CD1c-positive myeloid dendritic cell (primary cell): Measurements from ENCODE around the gene ABHD16A.
A peak's percentile ranks its signal among the peaks of the same experiment; 100 is the strongest.

Experiments
- DNase-seq: peaks from one replicate; pipeline ENCODE4 v3.0.0-alpha.2; 2016; ENCODE audit errors: extremely low spot score

Gene ABHD16A

DNA sequence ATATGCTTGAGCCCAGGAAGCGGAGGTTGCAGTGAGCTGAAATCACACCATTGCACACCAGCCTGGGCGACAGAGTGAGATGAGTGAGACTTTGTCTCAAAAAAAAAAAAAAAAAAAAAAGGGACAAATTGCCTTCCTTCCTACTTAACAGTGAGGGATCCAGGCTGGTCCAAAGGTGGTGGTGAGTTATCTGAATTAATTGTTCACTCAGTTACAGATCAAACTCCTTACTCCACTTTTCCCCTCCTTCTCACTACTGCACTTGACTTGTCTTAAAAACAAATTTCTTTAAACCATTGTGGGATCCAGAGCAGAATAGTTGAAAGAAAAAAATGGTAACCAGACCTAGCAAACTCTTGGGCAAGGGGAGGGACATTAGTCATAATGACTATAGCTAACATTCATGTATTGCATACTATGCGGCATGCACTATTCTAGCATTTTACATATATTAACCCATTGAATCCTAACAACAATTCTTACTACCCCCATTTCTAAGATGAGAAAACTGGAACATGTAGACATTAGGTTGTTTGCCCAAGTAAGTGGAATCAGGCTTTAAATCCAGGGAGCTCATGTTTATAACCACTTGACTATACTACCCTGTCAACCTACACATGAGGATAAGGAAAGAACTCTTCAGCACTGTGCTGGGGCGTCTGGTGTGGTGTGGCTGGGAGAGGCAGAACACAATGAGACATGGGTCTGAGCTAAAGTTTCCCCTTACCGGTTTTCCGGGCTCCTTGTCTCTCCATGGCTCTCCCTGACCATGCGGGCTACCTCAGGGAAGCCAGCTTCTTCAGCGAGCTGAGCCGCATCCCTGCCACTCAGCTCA lies 39.8 kb downstream of the ABHD16A start:
- DNase-seq = no peak

DNA sequence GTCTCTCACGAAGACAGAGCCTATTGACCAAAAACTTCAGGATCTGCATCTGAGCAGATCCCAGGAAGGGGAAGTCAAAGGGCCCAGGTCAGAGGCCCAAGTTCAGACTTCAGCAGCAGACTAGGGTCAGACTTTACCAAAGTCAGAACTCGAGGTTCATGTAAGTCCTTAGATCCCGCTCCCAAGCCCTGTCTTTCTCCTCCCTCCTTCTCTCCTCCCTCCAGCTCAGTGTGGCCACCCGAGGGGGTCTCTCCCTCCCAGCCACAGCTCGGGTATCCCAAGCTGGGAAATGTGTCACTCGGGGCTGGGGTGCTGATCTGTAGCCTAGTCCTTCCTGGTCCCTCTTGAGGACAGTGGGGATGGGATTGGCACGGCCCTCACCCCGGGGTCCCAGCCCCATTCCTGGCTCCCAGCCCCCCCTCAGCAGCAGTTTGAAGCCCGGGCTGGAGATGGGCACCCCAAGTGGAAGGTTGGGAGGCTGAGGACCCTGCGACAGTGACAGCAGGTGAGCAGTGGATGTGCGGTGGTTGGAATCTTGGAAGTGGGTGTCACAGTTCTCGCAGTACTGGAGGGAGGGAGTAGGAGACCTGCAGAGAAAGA lies 40.9 kb downstream of the ABHD16A start:
- DNase-seq = peak; percentile 61

DNA sequence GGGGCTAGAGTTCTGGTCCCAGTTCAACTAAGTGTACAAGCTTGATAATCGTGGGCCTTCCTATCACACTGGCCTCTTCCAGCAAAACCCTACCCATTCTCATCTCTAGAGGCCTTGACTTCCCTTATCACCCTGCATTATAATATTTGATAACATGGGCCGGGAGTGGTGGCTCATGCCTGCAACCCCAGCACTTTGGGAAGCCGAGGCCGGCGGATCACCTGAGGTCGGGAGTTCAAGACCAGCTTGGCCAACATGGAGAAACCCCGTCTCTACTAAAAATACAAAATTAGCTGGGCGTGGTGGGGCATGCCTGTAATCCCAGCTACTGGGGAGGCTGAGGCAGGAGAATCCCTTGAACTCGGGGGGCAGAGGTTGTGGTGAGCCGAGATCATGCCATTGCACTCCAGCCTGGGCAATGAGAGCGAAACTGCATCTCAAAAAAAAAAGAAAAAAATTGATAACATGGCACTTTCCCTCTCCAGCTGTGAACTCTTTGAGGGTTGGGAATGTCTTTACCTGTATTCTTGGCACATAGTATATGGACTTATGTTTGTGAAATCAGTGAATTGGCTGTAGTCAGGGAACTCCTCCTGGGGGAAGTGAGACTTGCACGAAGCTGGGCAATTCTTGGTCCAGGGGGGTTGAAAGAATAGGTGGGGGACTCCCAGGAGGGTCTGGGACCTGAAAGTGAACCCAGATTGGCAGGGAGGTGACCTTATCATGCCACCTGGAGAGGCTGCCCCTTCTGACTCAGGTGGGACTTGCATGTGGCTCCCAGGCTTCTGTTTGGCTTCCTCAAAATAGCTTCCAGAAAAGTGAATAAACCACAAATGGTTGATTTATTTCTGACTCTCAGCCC lies 41.6 kb downstream of the ABHD16A start:
- DNase-seq = no peak

DNA sequence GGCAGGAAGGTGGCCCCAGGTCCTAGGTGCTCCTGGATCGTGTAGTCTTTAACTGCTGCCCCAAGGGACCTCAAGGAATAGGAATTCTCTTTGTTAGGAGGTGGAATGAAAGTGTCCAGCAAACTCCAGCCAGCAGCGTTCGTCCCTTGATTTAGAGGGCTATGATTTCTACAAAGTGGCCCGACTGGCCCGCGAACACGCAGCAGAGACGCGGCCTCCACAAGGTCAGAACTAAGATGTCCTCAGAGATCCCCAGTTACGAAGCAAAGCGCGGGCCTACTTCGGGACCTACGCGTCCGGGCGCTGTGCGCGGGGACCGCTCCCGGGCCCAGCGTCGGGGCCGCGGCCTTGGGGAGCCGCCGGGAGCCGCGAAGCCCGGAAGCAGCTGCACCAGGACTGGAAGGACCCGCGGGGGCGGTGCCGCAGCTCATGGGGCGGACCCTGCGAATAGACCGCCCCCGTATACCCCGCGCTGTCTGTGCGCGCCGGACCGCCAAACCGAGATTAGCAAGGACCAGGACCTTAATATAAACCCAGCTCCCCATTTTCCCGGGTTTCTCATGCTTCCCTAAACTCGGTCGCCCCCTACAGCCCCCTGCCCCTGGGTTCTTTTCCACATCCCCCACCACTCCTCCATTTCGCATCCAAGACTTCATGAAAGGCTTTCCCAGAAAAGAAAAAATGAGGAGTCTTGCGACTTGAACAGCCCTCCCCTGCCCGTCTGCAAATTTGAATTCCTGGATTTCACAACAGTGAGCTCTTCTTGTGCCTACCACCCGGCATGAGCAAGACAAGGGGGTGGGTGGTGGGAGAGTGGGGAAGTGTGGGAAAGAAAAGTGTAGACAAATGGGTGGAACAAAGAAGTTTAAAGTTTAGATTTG lies 42.5 kb downstream of the ABHD16A start, which contains the start of gene C6orf47:
Gene C6orf47, minus strand, starts transcription at position 398 of the 881 bp plus-strand sequence. CDS start 831 bp downstream, outside the sequence.
- DNase-seq = peak; percentile 79

DNA sequence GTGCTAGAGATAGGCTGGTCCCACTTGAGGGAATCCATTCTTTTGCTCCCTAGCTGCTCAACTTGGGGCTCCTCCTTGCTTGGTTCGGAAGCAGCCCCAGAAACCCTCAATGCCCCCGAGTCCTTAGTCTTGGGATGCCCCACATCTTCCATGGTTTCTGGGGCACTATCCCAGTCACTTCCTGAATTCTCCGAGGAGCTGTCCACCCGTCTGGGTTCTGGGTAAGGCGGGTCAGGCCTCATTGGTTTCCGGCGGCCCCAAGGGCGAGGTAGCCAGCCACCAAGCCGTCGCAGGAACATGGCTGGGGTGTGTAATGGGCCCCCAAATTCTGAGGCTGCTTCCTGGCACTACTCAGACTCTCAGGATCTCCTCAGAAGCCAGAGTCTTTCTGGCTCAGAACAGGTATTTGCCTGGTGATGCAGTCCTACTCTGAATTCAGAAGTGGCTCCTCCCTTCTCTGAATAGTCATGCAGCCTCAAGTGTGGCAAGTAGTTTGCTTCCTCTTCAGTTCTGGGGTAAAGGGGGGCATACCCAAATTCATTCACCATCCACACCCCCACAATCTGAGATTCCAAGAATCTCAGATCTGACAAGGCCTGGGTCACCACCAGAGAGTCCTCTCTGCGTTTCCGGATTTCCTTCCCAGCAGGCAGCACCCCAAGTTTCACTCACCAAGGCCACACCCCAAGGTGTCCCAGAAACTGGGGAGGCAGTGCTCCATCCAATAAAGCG lies 43.3 kb downstream of the ABHD16A start:
- peak; percentile 35 for DNase-seq

DNA sequence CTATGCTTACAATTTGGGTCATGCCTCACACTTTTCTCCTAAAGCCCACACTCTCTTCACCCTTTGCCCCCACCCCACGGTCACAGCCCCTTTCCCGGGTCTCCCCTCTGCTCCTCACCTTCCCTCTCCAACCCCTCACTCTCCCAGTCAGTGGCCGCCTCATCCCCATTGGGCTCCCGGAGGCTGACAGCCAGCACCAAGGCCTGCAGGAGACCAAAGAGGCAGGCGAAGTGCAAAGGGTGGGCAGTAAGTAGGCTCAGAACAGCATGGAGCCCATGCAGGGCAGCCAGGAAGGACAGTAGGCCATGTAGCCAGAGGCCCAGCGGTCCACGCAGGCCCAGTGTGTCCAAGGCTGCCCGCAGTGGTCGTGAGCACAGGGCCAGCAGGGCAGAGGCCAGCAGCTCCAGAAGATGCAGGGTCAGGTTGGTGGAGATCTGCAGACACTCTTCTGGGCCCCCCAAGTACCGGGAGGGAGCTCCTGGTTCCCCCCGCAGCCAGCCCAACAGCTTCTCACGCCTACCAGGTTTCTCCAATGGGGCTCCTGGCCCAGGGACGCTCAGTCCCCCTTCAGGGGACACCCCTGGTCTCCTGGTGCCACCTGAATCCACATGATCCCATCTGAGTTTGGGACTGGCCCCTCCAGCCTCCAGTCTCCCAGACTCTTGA lies 44.0 kb downstream of the ABHD16A start:
- DNase-seq = no peak

DNA sequence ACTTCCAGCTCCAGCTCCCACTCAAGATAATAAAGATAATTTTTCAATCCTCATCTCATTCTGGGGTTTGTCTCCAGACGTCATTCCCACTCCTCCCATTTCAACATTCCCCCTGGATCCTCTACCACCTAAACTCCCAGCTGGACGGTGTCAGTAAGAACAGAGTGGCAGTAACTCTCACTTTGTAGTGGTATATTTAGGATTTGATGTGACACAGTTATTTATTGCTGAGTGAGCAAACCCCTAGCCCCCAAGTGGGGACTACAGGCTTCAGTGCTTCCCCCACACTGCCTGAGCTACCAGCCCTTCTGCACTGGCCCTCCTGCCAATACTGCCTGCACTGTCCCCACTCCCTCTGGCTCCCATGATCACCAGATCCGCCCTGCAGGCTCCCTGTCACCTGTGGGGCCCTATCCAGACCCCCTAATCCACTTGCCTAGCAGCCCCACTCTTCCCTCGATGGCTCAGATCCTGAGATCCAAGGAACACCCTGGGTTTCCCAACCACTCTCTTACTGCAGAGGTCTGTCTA lies 44.9 kb downstream of the ABHD16A start:
- no peak for DNase-seq

DNA sequence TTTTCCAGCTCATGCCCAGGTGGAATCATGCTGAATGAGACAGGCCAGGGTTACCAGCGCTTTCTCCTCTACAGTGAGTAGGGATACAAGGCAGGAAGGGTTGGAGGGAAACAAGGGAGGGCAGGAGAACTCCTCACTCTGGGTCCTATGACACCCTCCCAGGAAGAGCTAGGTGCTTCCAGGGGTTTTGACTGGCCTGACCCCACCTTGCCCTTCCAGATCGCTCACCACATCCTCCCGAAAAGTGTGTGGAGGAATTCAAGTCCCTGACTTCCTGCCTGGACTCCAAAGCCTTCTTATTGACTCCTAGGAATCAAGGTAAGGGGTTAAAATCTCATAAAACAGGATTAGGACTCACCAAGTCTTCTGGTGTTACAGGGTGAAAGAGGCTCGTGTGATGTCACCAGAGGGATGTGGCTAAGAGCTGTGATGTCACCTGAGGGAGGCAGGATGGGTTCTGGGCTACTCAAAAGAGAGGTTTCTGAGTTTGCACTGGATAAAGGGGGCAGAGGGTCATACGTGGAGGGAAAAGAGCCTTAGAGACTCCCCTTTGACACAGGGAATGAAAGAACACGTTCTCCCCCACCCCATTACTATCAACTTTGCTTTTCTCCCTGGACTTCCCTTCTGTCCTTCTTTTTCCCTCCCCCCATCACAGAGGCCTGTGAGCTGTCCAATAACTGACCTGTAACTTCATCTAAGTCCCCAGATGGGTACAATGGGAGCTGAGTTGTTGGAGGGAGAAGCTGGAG lies 45.5 kb downstream of the ABHD16A start:
- DNase-seq = no peak

DNA sequence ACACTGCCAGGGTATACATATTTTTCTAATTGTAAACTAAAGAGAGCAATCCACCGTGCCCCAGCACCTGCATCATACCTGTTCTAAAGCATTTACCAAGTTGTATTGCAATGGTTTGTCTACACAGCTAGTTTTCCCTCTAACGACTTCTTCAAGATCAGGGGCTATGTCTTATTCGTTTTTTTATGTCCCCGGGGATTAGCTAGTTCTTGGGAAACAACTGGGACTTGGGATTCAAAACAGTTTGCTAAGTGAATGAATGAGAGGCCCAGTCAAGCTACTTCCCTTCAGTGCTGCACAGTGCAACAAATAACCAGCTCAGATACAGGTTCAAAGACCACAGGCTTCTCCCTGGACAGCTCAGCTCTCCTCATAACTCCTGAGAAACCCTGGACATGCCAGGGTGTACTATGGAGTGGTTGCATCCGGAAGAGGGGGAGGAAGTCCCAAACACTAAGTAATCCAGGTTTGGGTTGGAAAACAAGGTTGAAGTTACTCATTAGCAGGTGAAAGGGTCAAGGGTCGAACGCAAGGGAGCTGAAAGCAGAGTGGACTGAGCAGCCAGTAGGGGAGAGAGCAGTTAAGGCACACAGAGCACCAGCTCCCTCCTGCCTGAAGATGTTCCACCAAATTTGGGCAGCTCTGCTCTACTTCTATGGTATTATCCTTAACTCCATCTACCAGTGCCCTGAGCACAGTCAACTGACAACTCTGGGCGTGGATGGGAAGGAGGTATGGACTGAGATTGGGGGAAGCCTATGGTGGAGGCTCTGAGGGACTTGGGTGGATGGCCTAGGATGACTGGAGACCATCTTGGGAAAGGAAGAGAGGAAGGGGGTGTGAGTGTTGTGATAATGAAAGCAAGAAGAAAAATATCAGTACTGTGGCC lies 47.5 kb downstream of the ABHD16A start, which contains the start of gene APOM:
Gene APOM, plus strand, starts transcription at position 546 of the 889 bp plus-strand sequence. Its CDS starts 73 bp downstream, at position 619.
- DNase-seq = no peak

DNA sequence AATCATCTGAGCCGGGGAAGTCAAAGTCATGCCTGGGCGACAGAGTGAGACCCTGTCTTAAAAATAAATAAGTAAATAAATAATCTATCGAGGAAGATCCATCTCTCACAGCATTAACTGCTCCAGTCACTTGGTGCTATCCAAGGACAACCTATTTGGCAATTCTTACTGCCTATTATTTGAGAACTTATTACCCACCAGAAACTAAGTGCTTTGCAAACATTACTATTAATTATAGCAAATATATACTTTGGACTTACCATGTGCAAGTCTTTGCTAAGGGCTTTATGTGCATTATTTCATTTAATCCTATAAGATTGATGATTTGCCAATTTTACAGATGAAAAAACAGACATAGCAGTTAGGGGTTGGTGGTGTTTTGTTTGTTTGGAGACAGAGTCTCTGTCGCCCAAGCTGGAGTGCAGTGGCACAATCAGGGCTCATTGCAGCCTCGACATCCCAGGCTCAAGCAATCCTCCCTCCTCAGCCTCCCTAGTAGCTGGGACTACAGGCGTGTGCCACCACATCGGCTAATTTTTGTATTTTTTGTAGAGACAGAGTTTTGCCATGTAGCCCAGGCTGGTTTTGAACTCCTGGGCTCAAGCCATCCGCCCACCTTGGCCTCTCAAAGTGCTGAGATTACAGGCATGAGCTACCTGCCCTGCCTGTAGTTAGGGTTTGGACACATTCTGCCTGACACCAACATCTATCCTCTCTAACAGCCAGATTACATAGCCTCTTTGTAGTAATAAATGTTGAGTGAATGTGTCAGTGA lies 48.4 kb downstream of the ABHD16A start:
- DNase-seq = no peak

DNA sequence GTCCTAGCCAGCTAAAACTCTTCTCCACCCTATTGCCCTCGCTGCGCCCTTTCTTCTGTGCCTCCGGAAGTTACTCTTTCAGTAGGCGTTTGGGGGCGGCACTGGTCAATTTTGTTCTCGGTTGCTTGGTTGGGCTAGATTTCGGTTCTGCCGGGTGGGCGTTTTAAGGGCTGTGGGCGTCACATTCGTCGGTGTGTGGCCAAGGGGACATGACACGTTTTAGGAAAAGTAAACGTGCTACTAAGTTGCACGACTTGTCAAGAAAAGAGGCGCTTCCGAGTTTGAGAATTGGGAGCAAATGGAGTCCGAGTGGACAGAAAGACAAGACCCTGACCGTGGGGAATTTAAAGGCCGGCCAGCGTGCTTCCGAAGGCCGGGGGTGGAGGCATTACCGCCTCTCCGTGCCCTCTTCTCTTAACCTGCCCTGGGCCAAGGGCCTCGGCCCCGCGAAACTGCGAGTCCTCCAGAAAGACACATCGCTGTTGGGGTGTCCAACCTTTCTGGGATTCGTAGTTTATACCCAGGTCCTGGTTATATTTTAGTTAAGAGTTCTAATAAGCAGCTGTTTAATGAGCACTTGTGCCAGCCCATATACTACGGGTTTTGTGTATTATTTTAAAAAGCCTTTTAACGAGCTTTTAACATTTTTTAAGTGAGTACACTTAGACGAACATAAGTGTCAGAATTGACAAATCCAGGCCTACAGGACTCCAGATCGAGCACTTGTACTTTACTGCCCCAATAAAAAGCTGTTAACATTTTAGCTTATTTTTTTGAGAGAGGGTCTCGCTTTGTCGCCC lies 50.0 kb downstream of the ABHD16A start:
- peak; percentile 97 for DNase-seq

DNA sequence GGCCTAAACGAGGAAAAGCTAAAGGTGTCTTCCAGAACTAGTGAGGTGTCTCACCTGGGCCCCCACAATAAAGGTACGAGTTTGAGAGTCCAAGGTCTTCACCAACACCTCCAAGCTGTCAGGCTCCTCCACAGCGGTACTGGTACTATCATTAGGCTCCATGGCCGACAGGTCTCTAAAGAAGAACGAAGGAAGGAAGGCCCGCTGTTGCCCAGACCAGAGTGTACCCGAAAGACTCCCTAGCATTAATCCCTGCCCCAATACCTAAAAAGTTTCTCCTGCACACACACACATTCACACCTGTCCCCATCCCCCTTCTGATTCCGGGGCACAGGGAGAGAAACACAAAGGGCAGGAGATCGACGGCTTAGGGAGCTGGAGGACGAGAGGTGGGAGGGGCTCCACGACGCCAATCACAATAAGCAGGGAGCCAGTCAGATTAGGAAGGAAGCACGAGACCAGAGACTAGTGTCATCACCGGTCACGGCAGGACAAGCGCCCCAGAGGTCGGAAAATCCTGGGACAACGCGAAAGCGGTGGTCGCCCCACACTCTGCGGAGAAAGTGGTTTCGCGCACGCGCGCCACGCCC lies 51.4 kb downstream of the ABHD16A start:
- peak; percentile 90 for DNase-seq

DNA sequence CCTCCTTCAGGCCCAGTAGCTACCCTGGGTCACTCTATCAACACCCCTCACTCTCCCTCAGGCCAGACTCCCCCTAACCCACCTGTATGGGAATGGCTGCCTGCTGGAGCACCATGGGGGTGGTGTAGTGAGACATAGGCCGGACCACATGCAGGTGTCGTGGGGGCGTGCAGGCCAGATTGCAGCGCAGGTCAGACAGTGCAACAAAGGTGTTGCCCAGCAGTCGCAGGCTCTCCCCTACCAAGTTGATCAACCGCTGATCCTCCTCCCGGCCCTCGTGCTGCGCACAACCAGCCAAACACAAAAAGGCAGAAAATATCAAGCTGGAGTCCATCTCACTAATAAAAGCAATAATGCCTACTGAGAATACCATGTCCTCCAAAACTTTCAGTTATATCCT lies 57.8 kb downstream of the ABHD16A start:
- no peak for DNase-seq

DNA sequence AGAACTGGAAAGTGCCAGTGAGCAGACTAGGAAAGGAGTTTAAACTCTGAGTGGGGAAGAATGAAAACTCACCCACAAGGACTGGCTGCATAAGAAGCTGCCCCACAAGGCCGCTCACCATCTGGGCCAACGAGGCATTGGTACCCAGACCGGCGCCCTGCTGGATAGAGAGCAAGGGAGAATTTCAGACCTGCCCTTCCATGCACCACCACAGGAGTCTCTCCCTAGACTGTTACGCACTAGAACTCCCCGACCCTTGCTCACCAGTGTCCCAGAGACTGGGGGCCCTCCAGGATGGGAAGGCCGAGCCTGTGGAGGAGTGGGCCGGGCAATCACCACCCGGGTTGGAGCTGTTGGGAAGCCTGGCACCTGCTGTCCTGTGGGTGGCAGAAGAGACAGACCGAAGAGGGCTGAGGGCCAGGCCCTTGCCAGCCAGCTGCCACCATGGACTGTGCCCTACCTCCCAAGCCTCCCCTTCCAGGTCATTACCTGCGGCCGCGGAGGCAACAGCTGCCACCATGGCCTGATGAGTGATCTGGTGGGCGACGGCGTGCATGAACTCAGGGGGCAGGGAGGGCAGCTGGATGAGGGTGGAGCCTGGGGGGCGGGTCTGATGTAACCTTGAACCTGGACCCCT lies 59.2 kb downstream of the ABHD16A start:
- DNase-seq = no peak

DNA sequence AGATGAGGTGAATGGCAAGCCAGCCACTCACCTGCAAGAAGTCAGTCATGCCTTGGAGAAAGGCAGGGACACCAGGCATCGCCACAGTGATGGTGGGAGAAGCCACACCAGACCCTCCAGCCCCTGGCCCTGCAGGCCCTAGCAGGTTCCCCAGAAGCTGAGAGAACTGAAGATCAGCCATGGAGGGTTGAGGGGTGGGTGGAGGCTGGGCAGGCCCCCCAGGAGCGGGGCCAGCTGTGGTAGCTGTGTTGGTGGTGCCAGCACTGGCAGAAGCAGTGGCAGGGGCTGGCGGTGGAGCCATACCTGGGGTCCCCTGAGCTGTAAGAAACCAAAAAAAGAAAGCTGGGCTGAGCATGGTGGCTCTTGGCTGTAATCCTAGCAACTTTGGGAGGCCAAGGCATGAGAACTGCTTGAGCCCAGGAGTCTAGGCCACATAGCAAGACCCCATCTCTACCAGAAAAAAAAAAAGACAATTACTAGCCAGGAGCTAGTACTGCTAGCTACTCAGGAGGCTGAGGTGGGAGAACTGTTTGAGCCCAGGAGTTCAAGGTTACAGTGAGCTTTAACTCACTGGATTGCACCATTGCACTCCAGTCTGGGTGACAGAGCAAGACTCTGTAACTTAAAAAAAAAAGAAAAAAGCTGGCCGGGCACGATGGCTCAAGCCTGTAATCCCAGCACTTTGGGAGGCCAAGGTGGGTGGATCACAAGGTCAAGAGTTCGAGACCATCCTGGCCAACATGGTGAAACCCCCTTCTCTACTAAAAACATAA lies 60.1 kb downstream of the ABHD16A start:
- no peak for DNase-seq
